Mesendoderm (in vitro differentiated cells): ENCODE measurements around the gene NFYA.

Source experiments
- DNase-seq: peaks from one replicate; pipeline ENCODE4 v3.0.0; 2013
- H2AK5ac ChIP-seq: 2 replicates; pipeline ENCODE4 v1.6.1; 2013; ENCODE audit warnings: low read length, inconsistent platforms
- H2BK120ac ChIP-seq: 2 replicates; pipeline ENCODE4 v1.6.1; 2013; ENCODE audit warnings: low read depth, mild to moderate bottlenecking, low read length, moderate library complexity, mixed read lengths
- H2BK15ac ChIP-seq: replicated peaks from 2 replicates; pipeline ENCODE4 v1.6.1; 2013; ENCODE audit warnings: low read depth, mild to moderate bottlenecking, moderate library complexity
- H2BK5ac ChIP-seq: 2 replicates; pipeline ENCODE4 v1.6.1; 2013; ENCODE audit warnings: low read length, inconsistent platforms
- H3K18ac ChIP-seq: 2 replicates; pipeline ENCODE4 v1.6.1; 2013; ENCODE audit warnings: mild to moderate bottlenecking, low read length, mixed read lengths
- H3K23ac ChIP-seq: one replicate; pipeline ENCODE4 v1.6.1; 2013; ENCODE audit warnings: low read length
- H3K27ac ChIP-seq: 2 replicates; pipeline ENCODE4 v1.5.1; 2013; ENCODE audit warnings: low read depth, mild to moderate bottlenecking, inconsistent platforms, low read length, moderate library complexity
- H3K27me3 ChIP-seq: 2 replicates; pipeline ENCODE4 v1.6.1; 2013; ENCODE audit warnings: low read length, control low read depth, mild to moderate bottlenecking, inconsistent platforms; ENCODE audit not compliant: insufficient read depth, poor library complexity
- H3K36me3 ChIP-seq: 2 replicates; pipeline ENCODE4 v1.6.1; 2013; ENCODE audit warnings: low read length, inconsistent platforms; ENCODE audit not compliant: control insufficient read depth, insufficient read depth
- H3K4ac ChIP-seq: one replicate; pipeline ENCODE4 v1.6.1; 2013; ENCODE audit warnings: low read depth, mild to moderate bottlenecking, low read length, moderate library complexity
- H3K4me1 ChIP-seq: 2 replicates; pipeline ENCODE4 v1.6.1; 2013; ENCODE audit warnings: low read depth, low read length, inconsistent platforms; ENCODE audit not compliant: control insufficient read depth
- H3K4me2 ChIP-seq: 2 replicates; pipeline ENCODE4 v1.6.1; 2013; ENCODE audit warnings: low read length
- H3K4me3 ChIP-seq: 2 replicates; pipeline ENCODE4 v1.5.1; 2013; ENCODE audit warnings: mild to moderate bottlenecking, low read length
- H3K56ac ChIP-seq: one replicate; pipeline ENCODE4 v1.6.1; 2013; ENCODE audit warnings: low read length
- H3K79me1 ChIP-seq: 2 replicates; pipeline ENCODE4 v1.6.1; 2013; ENCODE audit warnings: low read length, inconsistent platforms
- H3K79me2 ChIP-seq: 2 replicates; pipeline ENCODE4 v1.6.1; 2013; ENCODE audit warnings: mild to moderate bottlenecking, low read length; ENCODE audit not compliant: control insufficient read depth, insufficient read depth
- H3K9ac ChIP-seq: 2 replicates; pipeline ENCODE4 v1.6.1; 2013; ENCODE audit warnings: low read length, inconsistent platforms
- H4K5ac ChIP-seq: one replicate; pipeline ENCODE4 v1.6.1; 2013; ENCODE audit warnings: low read length
- H4K8ac ChIP-seq: one replicate; pipeline ENCODE4 v1.6.1; 2013; ENCODE audit warnings: low read depth, mild to moderate bottlenecking, control low read depth, low read length, moderate library complexity
- WGBS: extraction: QIAGEN DNeasy Blood & Tissue Kit; methylation state at CpG from one replicate; pipeline ENCODE4 v1.1.7; 2013; ENCODE audit warnings: low lambda C conversion rate, missing lambda C conversion rate; ENCODE audit not compliant: insufficient coverage; ENCODE audit errors: extremely low coverage; 5-methylcytosine and 5-hydroxymethylcytosine counted together

The NFYA gene

GRCh38 chr6:41042226-41043055 lies 30.3 kb upstream of the NFYA start, which contains the start of gene TSPO2:
Gene TSPO2, plus strand, starts transcription at chr6:41042467. Its CDS starts 519 bp downstream, at chr6:41042986.
- Histone ChIP-seq H3K79me2 (no peaks in the 10 kb centered on the region), H2BK120ac (no peak within 1 kb of the TSS), H3K23ac (no peak within 1 kb of the TSS), H3K9ac (no peak within 1 kb of the TSS), H3K36me3 (no peaks in the 10 kb centered on the region), H4K8ac (no peak within 1 kb of the TSS), H3K27ac (no peak within 1 kb of the TSS), H2BK5ac (no peak within 1 kb of the TSS), H3K4me3 (no peak within 1 kb of the TSS), H3K56ac (no peak within 1 kb of the TSS), H2BK15ac (no peak within 1 kb of the TSS), H3K4me2 (no peak within 1 kb of the TSS), H3K18ac (no peak within 1 kb of the TSS), H3K4ac (no peak within 1 kb of the TSS), H2AK5ac (no peak within 1 kb of the TSS), H3K79me1 (no peaks in the 10 kb centered on the region), H3K27me3 (no peaks in the 10 kb centered on the region), H4K5ac (no peak within 1 kb of the TSS), H3K4me1 (no peaks in the 10 kb centered on the region)
- no CpG with 5 or more reads among the region's 10 CpGs for whole genome bisulfite sequencing
- no peak for DNase-seq

- Histone ChIP-seq H3K56ac (no peak overlapping the region), H3K79me1 (no peaks in the 10 kb centered on the region), H2BK15ac (no peak overlapping the region), H3K4me1 (no peaks in the 10 kb centered on the region), H3K79me2 (no peaks in the 10 kb centered on the region), H2BK120ac (no peak overlapping the region), H3K4me3 (no peak overlapping the region), H2AK5ac (no peak overlapping the region), H4K8ac (no peak overlapping the region), H3K18ac (no peak overlapping the region), H3K36me3 (no peaks in the 10 kb centered on the region), H4K5ac (no peak overlapping the region), H3K27ac (no peak overlapping the region), H3K27me3 (no peaks in the 10 kb centered on the region), H3K4ac (no peak overlapping the region), H3K23ac (no peak overlapping the region), H2BK5ac (no peak overlapping the region), H3K9ac (no peak overlapping the region), H3K4me2 (no peak overlapping the region)
- WGBS: no CpG with 5 or more reads among the region's 3 CpGs
- DNase-seq: no peak
Measured at GRCh38 chr6:41043151-41043550, 29.6 kb upstream of the NFYA start.

DNA sequence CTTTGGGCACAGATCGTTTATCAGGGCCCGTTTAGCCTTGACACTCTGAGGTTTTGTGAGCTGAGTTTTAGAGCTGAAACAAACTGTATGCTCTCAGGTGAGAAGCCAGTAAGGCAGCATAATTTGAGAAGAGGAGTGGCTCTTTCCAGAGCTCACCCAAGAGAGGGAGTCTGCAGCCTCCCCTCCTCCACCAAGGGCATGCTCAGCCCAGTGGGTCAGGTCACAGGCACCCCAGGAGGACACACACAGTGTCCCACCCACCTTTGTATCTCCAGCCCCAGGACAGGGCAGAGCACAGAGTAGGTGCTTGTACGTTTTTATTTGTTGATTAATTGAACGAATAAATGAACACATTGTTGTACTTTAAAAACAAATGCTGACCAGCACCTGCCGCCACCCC lies 27.1 kb upstream of the NFYA start:
- no peak overlapping the region for H4K5ac ChIP-seq
- H2BK120ac ChIP-seq: no peak overlapping the region
- no CpG with 5 or more reads among the region's 5 CpGs for WGBS
- H3K18ac ChIP-seq: no peak overlapping the region
- H2BK5ac ChIP-seq: no peak overlapping the region
- H3K36me3 ChIP-seq: no peaks in the 10 kb centered on the region
- no peak overlapping the region for H3K4ac ChIP-seq
- peaks cover 10% of the 10 kb centered on the region for H3K4me1 ChIP-seq
- H3K56ac ChIP-seq: no peak overlapping the region
- no peaks in the 10 kb centered on the region for H3K79me1 ChIP-seq
- no peak overlapping the region for H3K23ac ChIP-seq
- H3K9ac ChIP-seq: no peak overlapping the region
- H4K8ac ChIP-seq: no peak overlapping the region
- H3K27me3 ChIP-seq: no peaks in the 10 kb centered on the region
- H3K27ac ChIP-seq: no peak overlapping the region
- H3K4me3 ChIP-seq: no peak overlapping the region
- no peak overlapping the region for H3K4me2 ChIP-seq
- DNase-seq: no peak
- H2BK15ac ChIP-seq: no peak overlapping the region
- H2AK5ac ChIP-seq: no peak overlapping the region
- no peaks in the 10 kb centered on the region for H3K79me2 ChIP-seq

DNA sequence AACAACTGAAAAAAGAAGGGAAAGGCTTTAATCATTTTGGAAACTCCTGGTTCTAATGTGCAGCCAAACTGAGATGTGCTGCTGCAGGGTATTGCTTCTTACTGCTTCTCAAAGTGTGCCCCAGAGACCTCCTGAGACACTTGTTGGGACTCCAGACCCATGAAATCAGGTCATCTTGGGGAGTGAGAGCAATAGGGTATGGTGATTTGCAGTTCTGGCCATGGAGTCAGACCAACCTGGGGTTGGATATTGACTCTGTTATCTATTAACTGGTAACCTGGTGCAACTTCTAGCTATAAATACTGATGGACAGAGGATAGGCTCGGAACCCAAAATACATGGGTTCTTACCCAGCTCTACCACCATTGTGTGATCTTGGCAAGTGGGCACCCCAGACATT lies 26.7 kb upstream of the NFYA start:
- H3K79me1 ChIP-seq: no peaks in the 10 kb centered on the region
- DNase-seq: no peak
- H3K18ac ChIP-seq: no peak overlapping the region
- H3K9ac ChIP-seq: no peak overlapping the region
- no peaks in the 10 kb centered on the region for H3K36me3 ChIP-seq
- H3K79me2 ChIP-seq: no peaks in the 10 kb centered on the region
- no peaks in the 10 kb centered on the region for H3K27me3 ChIP-seq
- H2BK5ac ChIP-seq: no peak overlapping the region
- H4K5ac ChIP-seq: no peak overlapping the region
- H3K4me3 ChIP-seq: no peak overlapping the region
- H3K56ac ChIP-seq: no peak overlapping the region
- no peak overlapping the region for H2BK15ac ChIP-seq
- H3K23ac ChIP-seq: no peak overlapping the region
- H3K4ac ChIP-seq: no peak overlapping the region
- peaks cover 10% of the 10 kb centered on the region for H3K4me1 ChIP-seq
- no peak overlapping the region for H3K4me2 ChIP-seq
- no CpG with 5 or more reads among the region's 1 CpG for WGBS
- H3K27ac ChIP-seq: no peak overlapping the region
- H4K8ac ChIP-seq: no peak overlapping the region
- H2BK120ac ChIP-seq: no peak overlapping the region
- no peak overlapping the region for H2AK5ac ChIP-seq

- no peak overlapping the region for H3K4ac ChIP-seq
- no peak overlapping the region for H4K8ac ChIP-seq
- no peaks in the 10 kb centered on the region for H3K79me2 ChIP-seq
- no peak overlapping the region for H2AK5ac ChIP-seq
- H2BK120ac ChIP-seq: no peak overlapping the region
- H3K4me3 ChIP-seq: no peak overlapping the region
- H3K9ac ChIP-seq: no peak overlapping the region
- peaks cover 12% of the 10 kb centered on the region for H3K4me1 ChIP-seq
- no peak overlapping the region for H4K5ac ChIP-seq
- no peak overlapping the region for H3K18ac ChIP-seq
- H3K36me3 ChIP-seq: no peaks in the 10 kb centered on the region
- DNase-seq: no peak
- H3K27ac ChIP-seq: no peak overlapping the region
- no peak overlapping the region for H3K23ac ChIP-seq
- H3K4me2 ChIP-seq: no peak overlapping the region
- no peaks in the 10 kb centered on the region for H3K27me3 ChIP-seq
- no peak overlapping the region for H2BK15ac ChIP-seq
- H3K79me1 ChIP-seq: no peaks in the 10 kb centered on the region
- no peak overlapping the region for H3K56ac ChIP-seq
- H2BK5ac ChIP-seq: no peak overlapping the region
- WGBS: no CpG with 5 or more reads among the region's 2 CpGs
Measured at GRCh38 chr6:41047306-41047705, 25.5 kb upstream of the NFYA start.
